Endothelial cell of umbilical vein (primary cell): ENCODE results near the gene C2.
"Not testable (repeated sequence)": the region's sequence is repeated elsewhere in the genome, so short reads cannot be mapped to it uniquely, and the experiment has no call there.

ENCODE experiments used
- POLR2A ChIP-seq: IDR thresholded peaks from 2 replicates; pipeline ENCODE4 v1.6.1; 2012; ENCODE audit warnings: low read depth, mild to moderate bottlenecking, control low read depth, low read length
- POLR2AphosphoS5 ChIP-seq: IDR thresholded peaks from 2 replicates; pipeline ENCODE4 v1.6.1; 2012; ENCODE audit warnings: low read depth, mild to moderate bottlenecking, control low read depth, low read length, moderate library complexity; ENCODE audit not compliant: insufficient read depth
- TF ChIP-seq, protein P1 (sequence below), 2 donors: IDR thresholded peaks; 1 replicate in 1 of 2; 2 replicates in 1 of 2; pipeline ENCODE4 v1.5.1; 2011; ENCODE audit warnings: low read length in 2 of 2, mild to moderate bottlenecking in 2 of 2, moderate library complexity in 2 of 2, control low read depth in 1 of 2, inconsistent platforms in 1 of 2, low read depth in 1 of 2; ENCODE audit not compliant: insufficient read depth in 1 of 2; ENCODE audit errors: extremely low read depth in 1 of 2

DNA sequence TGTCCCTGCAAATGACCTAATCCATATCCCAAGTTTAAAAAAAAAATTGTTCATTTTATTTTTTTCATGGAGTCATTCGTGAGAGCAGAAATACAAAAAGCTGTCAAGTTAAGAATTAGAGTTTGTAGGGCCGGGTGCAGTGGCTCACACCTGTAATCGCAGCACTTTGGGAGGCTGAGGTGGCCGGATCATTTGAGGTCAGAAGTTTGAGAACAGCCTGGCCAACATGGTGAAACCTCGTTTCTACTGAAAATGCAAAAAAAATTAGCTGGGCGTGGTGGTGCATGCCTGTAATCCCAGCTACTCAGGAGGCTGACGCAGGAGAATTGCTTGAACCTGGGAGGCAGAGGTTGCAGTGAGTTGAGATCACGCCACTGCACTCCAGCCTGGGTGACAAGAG, 20.8 kb upstream of the C2 start:
- not testable (repeated sequence) for TF ChIP-seq POLR2AphosphoS5, POLR2A
- TF ChIP-seq, protein P1, sequence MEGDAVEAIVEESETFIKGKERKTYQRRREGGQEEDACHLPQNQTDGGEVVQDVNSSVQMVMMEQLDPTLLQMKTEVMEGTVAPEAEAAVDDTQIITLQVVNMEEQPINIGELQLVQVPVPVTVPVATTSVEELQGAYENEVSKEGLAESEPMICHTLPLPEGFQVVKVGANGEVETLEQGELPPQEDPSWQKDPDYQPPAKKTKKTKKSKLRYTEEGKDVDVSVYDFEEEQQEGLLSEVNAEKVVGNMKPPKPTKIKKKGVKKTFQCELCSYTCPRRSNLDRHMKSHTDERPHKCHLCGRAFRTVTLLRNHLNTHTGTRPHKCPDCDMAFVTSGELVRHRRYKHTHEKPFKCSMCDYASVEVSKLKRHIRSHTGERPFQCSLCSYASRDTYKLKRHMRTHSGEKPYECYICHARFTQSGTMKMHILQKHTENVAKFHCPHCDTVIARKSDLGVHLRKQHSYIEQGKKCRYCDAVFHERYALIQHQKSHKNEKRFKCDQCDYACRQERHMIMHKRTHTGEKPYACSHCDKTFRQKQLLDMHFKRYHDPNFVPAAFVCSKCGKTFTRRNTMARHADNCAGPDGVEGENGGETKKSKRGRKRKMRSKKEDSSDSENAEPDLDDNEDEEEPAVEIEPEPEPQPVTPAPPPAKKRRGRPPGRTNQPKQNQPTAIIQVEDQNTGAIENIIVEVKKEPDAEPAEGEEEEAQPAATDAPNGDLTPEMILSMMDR (IDR thresholded peaks at IDR 0.05; ENCODE audit: extremely low read depth in 1 of 2, insufficient read depth in 1 of 2, low read depth in 1 of 2, low read length in 2 of 2) = not testable (repeated sequence)
